ENCODE measurements around the gene RAB4B. TPM values are rescaled to one million over a fixed set of nuclear protein-coding genes. Genes with fewer than 3 reads are reported as not detected.
A peak's percentile ranks its signal among the peaks of the same experiment; 100 is the strongest.

The RAB4B gene
- total RNA-seq, 1 experiment from 2014 or later = 29.7 TPM

DNA sequence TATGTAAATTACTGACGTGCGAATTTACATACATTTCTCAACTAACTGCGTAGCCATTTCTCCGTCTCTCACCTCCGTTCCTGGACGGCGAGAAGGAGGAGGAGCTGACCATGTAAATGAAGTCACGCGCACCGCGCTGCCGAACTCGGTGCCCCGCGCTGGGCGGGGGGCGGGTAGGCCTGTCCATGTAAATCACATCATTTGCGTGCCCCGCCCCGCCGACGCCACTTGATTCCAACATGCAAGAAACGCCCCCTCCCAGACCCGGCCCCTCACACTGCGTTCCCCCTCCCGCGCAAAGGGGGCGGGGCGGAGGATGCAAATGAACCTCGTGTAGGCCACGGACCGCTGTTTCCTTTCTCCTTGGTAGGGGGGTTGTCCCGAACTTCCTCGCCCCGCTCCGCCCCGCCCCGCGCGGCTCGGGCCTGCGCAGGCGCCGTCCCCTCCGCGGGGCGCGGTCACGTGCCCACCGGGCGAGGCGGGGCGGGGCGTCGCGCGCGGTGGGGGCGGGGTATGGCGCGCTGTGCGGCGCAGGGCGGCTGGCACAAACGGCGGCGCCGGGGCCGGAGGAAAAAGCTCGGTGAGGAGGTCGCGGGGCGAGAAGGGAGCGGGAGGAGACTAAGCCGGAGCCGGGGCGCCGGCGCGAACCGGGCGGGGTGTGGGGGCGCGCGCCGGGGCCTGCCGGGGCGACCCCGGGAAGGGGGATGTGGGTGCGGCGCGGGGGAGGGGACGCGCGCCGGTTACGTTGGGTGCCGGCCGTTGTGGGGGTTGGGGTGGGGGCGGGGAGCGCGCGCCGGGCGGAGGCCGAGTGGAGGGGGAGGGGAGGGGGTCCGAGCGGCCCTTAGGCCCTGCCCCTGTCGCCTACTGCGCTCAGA, 20.9 kb downstream of the RAB4B start, which contains the start of gene EGLN2:
Gene EGLN2, plus strand, starts transcription at position 509 of the 875 bp plus-strand sequence. CDS start 1,382 bp downstream, outside the sequence.
- Mint-ChIP-seq H3K27ac (peak within 1 kb of the TSS; percentile 98), H3K9me3 (no peaks in the 10 kb centered on the region), H3K4me1 (peaks cover 40% of the 10 kb centered on the region), H3K36me3 (peaks cover 9% of the 10 kb centered on the region), H3K4me3 (peak within 1 kb of the TSS; percentile 86), H3K27me3 (ENCODE audit: low read depth) (no peaks in the 10 kb centered on the region)
- ChIA-PET POLR2A (interaction anchor here (0.6 to 3.0 kb wide), 9 partner anchors 8 to 450 kb away, joined by 3 to 48 read pairs (median 6); partner anchors contain the start of genes ACTMAP, COQ8B, ITPKC and NUMBL), CTCF (interaction anchor here (0.6 to 3.3 kb wide), 24 partner anchors 8 to 420 kb away, joined by 3 to 76 read pairs (median 4); partner anchors contain the start of genes ACTMAP, AXL, COQ8B and ITPKC)
- ATAC-seq (peak; percentile 84), DNase-seq (ENCODE audit: low spot score) (peak; percentile 100)
- TF ChIP-seq FOXK1 (CRISPR knock-in tag; IDR thresholded peaks at IDR 0.05) (0 out of 2 replicates have a peak, but pooled peaks have one; percentile 15), KAT7 (CRISPR knock-in tag; IDR thresholded peaks at IDR 0.05; ENCODE audit: borderline replicate concordance) (0 out of 2 replicates have a peak, but pooled peaks have one; percentile 20), SP1 (CRISPR knock-in tag; conservative IDR thresholded peaks at IDR 0.05) (peak; percentile 87), CREM (CRISPR knock-in tag; IDR thresholded peaks at IDR 0.05) (0 out of 2 replicates have a peak, but pooled peaks have one; percentile 45), ATF3 (CRISPR knock-in tag; conservative IDR thresholded peaks at IDR 0.05) (no peak), FOXP1 (CRISPR knock-in tag; IDR thresholded peaks at IDR 0.05; ENCODE audit: borderline replicate concordance) (no peak), NFATC4 (CRISPR knock-in tag; IDR thresholded peaks at IDR 0.05) (no peak)
- TF ChIP-seq, protein P1, sequence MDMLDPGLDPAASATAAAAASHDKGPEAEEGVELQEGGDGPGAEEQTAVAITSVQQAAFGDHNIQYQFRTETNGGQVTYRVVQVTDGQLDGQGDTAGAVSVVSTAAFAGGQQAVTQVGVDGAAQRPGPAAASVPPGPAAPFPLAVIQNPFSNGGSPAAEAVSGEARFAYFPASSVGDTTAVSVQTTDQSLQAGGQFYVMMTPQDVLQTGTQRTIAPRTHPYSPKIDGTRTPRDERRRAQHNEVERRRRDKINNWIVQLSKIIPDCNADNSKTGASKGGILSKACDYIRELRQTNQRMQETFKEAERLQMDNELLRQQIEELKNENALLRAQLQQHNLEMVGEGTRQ (CRISPR knock-in tag; IDR thresholded peaks at IDR 0.05) = peak; percentile 97
- TF ChIP-seq, protein P2, sequence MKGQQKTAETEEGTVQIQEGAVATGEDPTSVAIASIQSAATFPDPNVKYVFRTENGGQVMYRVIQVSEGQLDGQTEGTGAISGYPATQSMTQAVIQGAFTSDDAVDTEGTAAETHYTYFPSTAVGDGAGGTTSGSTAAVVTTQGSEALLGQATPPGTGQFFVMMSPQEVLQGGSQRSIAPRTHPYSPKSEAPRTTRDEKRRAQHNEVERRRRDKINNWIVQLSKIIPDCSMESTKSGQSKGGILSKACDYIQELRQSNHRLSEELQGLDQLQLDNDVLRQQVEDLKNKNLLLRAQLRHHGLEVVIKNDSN (CRISPR knock-in tag; IDR thresholded peaks at IDR 0.05) = peak; percentile 24
- TF ChIP-seq, protein P3, sequence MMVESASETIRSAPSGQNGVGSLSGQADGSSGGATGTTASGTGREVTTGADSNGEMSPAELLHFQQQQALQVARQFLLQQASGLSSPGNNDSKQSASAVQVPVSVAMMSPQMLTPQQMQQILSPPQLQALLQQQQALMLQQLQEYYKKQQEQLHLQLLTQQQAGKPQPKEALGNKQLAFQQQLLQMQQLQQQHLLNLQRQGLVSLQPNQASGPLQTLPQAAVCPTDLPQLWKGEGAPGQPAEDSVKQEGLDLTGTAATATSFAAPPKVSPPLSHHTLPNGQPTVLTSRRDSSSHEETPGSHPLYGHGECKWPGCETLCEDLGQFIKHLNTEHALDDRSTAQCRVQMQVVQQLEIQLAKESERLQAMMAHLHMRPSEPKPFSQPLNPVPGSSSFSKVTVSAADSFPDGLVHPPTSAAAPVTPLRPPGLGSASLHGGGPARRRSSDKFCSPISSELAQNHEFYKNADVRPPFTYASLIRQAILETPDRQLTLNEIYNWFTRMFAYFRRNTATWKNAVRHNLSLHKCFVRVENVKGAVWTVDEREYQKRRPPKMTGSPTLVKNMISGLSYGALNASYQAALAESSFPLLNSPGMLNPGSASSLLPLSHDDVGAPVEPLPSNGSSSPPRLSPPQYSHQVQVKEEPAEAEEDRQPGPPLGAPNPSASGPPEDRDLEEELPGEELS (CRISPR knock-in tag; IDR thresholded peaks at IDR 0.05) = no peak
- TF ChIP-seq, protein P4, sequence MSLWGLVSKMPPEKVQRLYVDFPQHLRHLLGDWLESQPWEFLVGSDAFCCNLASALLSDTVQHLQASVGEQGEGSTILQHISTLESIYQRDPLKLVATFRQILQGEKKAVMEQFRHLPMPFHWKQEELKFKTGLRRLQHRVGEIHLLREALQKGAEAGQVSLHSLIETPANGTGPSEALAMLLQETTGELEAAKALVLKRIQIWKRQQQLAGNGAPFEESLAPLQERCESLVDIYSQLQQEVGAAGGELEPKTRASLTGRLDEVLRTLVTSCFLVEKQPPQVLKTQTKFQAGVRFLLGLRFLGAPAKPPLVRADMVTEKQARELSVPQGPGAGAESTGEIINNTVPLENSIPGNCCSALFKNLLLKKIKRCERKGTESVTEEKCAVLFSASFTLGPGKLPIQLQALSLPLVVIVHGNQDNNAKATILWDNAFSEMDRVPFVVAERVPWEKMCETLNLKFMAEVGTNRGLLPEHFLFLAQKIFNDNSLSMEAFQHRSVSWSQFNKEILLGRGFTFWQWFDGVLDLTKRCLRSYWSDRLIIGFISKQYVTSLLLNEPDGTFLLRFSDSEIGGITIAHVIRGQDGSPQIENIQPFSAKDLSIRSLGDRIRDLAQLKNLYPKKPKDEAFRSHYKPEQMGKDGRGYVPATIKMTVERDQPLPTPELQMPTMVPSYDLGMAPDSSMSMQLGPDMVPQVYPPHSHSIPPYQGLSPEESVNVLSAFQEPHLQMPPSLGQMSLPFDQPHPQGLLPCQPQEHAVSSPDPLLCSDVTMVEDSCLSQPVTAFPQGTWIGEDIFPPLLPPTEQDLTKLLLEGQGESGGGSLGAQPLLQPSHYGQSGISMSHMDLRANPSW (CRISPR knock-in tag; conservative IDR thresholded peaks at IDR 0.05; ENCODE audit: low read depth) = no peak

GRCh38 chr19:40799558-40800338, 21.7 kb downstream of the RAB4B start:
- ChIA-PET CTCF (interaction anchor here (1.2 to 2.5 kb wide), 4 partner anchors 21 to 205 kb away, joined by 3 to 76 read pairs (median 9); partner anchors contain the start of genes ACTMAP, NUMBL and RAB4B), POLR2A (interaction anchor here (1.0 to 3.0 kb wide), 5 partner anchors 12 to 83 kb away, joined by 3 to 48 read pairs (median 7); partner anchors contain the start of genes ACTMAP, COQ8B, ITPKC and RAB4B)
- Mint-ChIP-seq H3K36me3 (peaks cover 9% of the 10 kb centered on the region), H3K4me1 (peaks cover 49% of the 10 kb centered on the region), H3K27ac (peak overlapping the region; percentile 87), H3K9me3 (no peaks in the 10 kb centered on the region), H3K27me3 (ENCODE audit: low read depth) (no peaks in the 10 kb centered on the region), H3K4me3 (peak overlapping the region; percentile 84)
- DNase-seq (ENCODE audit: low spot score) (peak; percentile 62), ATAC-seq (peak; percentile 0; the same call in 1 of the 2 replicates)
- TF ChIP-seq, protein P5, sequence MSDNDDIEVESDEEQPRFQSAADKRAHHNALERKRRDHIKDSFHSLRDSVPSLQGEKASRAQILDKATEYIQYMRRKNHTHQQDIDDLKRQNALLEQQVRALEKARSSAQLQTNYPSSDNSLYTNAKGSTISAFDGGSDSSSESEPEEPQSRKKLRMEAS (CRISPR knock-in tag; IDR thresholded peaks at IDR 0.05) = 0 out of 2 replicates have a peak, but pooled peaks have one; percentile 22
- TF ChIP-seq NR3C1 (CRISPR knock-in tag; conservative IDR thresholded peaks at IDR 0.05; ENCODE audit: low read depth) = no peak
- TF ChIP-seq IRF1 (CRISPR knock-in tag; IDR thresholded peaks at IDR 0.05) = peak; percentile 34; the same call in 1 of the 2 replicates
- no peak for TF ChIP-seq ZNF512 (CRISPR knock-in tag; IDR thresholded peaks at IDR 0.05; ENCODE audit: borderline replicate concordance)
